Kidney (tissue), 14 donors: Measurements from ENCODE around the gene OBP2B. TPM values are rescaled to one million over a fixed set of nuclear protein-coding genes. Genes with fewer than 3 reads are reported as not detected.
"Not testable (repeated sequence)": the region's sequence is repeated elsewhere in the genome, so short reads cannot be mapped to it uniquely, and the experiment has no call there.

Experiments used
- DNase-seq, 5 donors: peaks; one replicate each; pipeline ENCODE4 v3.0.0-alpha.2; 2013 to 2020
- FAIRE-seq: peaks from 2 replicates; lab custom pipeline; 2012; peaks lifted over from hg19 to GRCh38; lab: Jason Lieb, UNC
- H3K27ac ChIP-seq, 2 donors: one replicate each; pipeline ENCODE4 v1.7.0; 2013; ENCODE audit warnings: low read depth in 2 of 2, low read length in 2 of 2, inconsistent platforms in 1 of 2
- H3K27me3 ChIP-seq: one replicate; pipeline ENCODE4 v1.7.1; 2013; ENCODE audit warnings: low read length, inconsistent platforms; ENCODE audit not compliant: control insufficient read depth, insufficient read depth
- H3K36me3 ChIP-seq, 3 donors: one replicate each; pipeline versions ENCODE4 v1.7.0 to v1.7.1; 2013; ENCODE audit warnings: low read length in 3 of 3, control low read depth in 1 of 3, inconsistent platforms in 1 of 3; ENCODE audit not compliant: insufficient read depth in 3 of 3, control insufficient read depth in 2 of 3
- H3K4me1 ChIP-seq, 3 donors: one replicate each; pipeline versions ENCODE4 v1.7.0 to v1.7.1; 2013; ENCODE audit warnings: low read length in 3 of 3, inconsistent platforms in 1 of 3, low read depth in 1 of 3; ENCODE audit not compliant: control insufficient read depth in 2 of 3, insufficient read depth in 2 of 3
- H3K4me3 ChIP-seq, 3 donors: one replicate each; pipeline versions ENCODE4 v1.7.0 to v1.8.1; 2013; ENCODE audit warnings: low read length in 3 of 3, control low read depth in 1 of 3, inconsistent platforms in 1 of 3
- H3K9ac ChIP-seq, 3 donors: one replicate each; pipeline versions ENCODE4 v1.7.0 to v1.7.1; 2013; ENCODE audit warnings: low read length in 3 of 3, control low read depth in 1 of 3, inconsistent platforms in 1 of 3
- H3K9me3 ChIP-seq, 3 donors: one replicate each; pipeline versions ENCODE4 v1.7.0 to v1.7.1; 2013; ENCODE audit warnings: low read length in 3 of 3, control low read depth in 1 of 3, inconsistent platforms in 1 of 3; ENCODE audit not compliant: control insufficient read depth in 2 of 3, insufficient read depth in 1 of 3
- intact Hi-C: fragments of 100-400 bp; cut with DNase I; formaldehyde crosslinking; loops from one replicate; pipeline ENCODE4 v1.11.1; 2022
- polyA plus RNA-seq: library from polyadenylated mRNA; stranded (reverse); fragments of 350-450 nt; fragmentation: Illumina TruSeq; extraction: RNeasy Lipid Tissue Mini Kit (QIAGEN cat#74804); gene quantifications from one replicate; pipeline ENCODE4 v1.2.3, GENCODE V29; 2014; ENCODE audit warnings: low read depth, low replicate concordance; ENCODE audit not compliant: insufficient read depth
- total RNA-seq: library from RNA; stranded (reverse); fragmentation: NEBNext Ultra II Directional; extraction: Animal tissue kit (Norgen Biotek cat#: 25700); gene quantifications from one replicate; pipeline ENCODE4 v1.2.1, GENCODE V29; 2021
- TF ChIP-seq, protein P1 (sequence below): IDR thresholded peaks from 3 replicates; pipeline ENCODE4 v1.5.1; 2012; ENCODE audit warnings: mild to moderate bottlenecking, moderate library complexity, borderline replicate concordance; ENCODE audit not compliant: insufficient read depth; ENCODE audit errors: extremely low read depth
- donor health status: control.
- donor health status: control.
- donor health status: control.
- donor health status: control.
- donor health status: control.
- donor health status: DM: yes; HTN: yes; CAD: no.
- donor health status: Normal renal cell carcinoma (clear cell type).

The OBP2B gene
- total and polyA plus RNA-seq, 2 donors from 2014 or later, result not detected

DNA sequence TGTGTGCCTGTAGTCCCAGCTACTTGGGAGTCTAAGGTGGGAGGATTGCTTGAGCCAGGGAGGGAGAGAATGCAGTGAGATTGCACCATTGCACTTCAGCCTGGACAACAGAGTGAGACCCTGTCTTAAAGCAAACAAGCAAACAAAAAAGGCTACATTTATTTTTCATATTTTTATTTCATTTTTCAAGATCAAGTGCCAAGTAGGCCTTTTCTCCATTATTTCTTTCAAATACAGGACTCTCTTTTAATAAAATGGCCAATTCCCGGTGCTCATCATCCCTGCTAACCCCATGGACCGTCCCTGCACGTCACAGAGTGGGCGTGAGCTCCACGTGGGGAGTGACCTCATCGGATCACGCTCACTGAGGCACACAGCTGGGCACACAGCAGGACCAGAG, 36.0 kb downstream of the OBP2B start:
- intact Hi-C loops, result no loop called here
- Histone ChIP-seq H3K4me1 (no peaks in the 10 kb centered on the region), H3K36me3 (no peaks in the 10 kb centered on the region), H3K9ac (no peak overlapping the region), H3K27me3 (no peaks in the 10 kb centered on the region), H3K9me3 (no peaks in the 10 kb centered on the region), H3K27ac (no peak overlapping the region), H3K4me3 (no peak overlapping the region)
- FAIRE-seq, result no peak
- TF ChIP-seq, protein P1, sequence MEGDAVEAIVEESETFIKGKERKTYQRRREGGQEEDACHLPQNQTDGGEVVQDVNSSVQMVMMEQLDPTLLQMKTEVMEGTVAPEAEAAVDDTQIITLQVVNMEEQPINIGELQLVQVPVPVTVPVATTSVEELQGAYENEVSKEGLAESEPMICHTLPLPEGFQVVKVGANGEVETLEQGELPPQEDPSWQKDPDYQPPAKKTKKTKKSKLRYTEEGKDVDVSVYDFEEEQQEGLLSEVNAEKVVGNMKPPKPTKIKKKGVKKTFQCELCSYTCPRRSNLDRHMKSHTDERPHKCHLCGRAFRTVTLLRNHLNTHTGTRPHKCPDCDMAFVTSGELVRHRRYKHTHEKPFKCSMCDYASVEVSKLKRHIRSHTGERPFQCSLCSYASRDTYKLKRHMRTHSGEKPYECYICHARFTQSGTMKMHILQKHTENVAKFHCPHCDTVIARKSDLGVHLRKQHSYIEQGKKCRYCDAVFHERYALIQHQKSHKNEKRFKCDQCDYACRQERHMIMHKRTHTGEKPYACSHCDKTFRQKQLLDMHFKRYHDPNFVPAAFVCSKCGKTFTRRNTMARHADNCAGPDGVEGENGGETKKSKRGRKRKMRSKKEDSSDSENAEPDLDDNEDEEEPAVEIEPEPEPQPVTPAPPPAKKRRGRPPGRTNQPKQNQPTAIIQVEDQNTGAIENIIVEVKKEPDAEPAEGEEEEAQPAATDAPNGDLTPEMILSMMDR, result no peak
- no peak for DNase-seq

DNA sequence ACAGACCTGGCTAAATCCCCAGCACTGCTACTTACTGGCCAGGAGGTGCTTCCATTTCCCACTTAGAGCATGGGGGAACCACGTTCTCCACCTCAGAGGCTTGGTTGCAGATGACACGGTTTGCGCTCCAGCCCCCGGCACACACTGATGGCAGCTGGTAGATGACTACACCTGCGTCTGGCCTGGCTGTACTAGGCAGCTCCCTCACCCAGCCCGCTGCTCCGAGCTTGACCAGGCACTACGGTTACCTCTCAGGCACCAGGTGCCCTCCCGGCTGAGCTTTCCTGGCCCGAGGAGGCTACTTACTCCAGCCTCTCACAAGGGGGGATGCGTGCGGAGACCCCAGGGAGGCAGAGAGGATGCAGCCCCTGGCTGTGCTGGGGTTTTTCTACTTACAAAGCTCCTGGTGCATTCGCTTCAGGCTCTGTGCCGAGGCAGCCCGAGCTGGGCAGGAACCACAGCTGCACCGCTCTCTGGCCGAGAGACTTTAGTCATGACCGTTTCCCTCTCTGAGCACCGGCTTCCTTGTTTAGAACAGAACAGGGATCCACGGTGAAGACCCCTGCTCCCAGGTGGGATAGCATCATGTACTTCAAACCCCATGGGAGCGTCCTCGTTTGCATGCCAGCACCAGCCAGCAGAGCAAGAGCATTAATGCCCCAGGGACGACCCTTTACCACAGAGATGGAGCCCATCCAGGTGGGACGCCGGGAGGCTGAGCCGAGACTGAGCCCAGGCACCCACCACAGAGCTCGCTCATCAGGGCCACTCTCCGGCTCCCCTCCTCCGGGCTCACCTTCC, 37.7 kb downstream of the OBP2B start:
- H3K9me3 ChIP-seq, result no peaks in the 10 kb centered on the region
- H3K9ac ChIP-seq, result no peak overlapping the region
- DNase-seq (no peak), FAIRE-seq (no peak)
- no peaks in the 10 kb centered on the region for H3K27me3 ChIP-seq
- H3K4me3 ChIP-seq, result no peak overlapping the region
- TF ChIP-seq, protein P1, result no peak
- no peaks in the 10 kb centered on the region for H3K36me3 ChIP-seq
- no peaks in the 10 kb centered on the region for H3K4me1 ChIP-seq
- intact Hi-C loops, result no loop called here
- H3K27ac ChIP-seq, result no peak overlapping the region

DNA sequence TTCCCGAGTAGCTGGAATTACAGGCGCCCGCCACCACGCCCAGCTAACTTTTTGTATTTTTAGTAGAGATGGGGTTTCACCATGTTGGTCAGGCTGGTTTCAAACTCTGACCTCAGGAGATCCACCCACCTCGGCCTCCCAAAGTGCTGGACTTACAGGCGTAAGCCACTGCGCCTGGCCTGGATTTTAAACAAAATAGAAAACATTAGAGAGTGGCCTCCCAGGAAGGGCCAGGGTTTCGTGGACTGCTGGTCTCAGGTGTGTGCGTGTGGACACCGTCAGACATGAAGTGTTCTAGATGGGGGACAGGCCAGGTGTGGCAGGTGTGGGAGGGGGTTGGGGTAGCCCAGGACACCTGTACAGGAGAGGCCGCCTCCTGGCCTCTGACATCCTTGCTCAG, 38.3 kb downstream of the OBP2B start:
- no peaks in the 10 kb centered on the region for H3K4me1 ChIP-seq
- no peaks in the 10 kb centered on the region for H3K9me3 ChIP-seq
- H3K27me3 ChIP-seq, result no peaks in the 10 kb centered on the region
- no peak overlapping the region for H3K27ac ChIP-seq
- FAIRE-seq, result no peak
- no peak for DNase-seq
- intact Hi-C loops, result no loop called here
- no peak overlapping the region for H3K4me3 ChIP-seq
- H3K9ac ChIP-seq, result no peak overlapping the region
- no peaks in the 10 kb centered on the region for H3K36me3 ChIP-seq
- TF ChIP-seq, protein P1, result no peak

DNA sequence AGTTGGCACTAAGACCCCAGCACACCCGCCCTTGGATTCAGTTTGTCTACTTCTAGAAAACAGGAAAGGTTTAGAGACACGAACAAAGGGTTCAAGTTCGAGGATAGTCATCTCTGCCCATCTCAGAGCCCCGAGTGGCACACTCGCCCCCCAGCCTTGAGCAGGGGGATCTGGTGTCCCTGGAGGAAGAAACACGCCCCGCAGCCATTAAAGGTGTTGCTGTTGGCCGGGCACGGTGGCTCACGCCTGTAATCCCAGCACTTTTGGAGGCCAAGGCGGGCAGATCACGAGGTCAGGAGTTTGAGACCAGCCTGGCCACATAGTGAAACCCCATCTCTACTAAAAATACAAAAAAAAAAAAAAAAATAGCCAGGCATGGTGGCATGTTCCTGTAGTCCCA, 39.4 kb downstream of the OBP2B start:
- FAIRE-seq, intact Hi-C loops, H3K9ac ChIP-seq, H3K4me3 ChIP-seq, H3K27ac ChIP-seq, H3K36me3 ChIP-seq, H3K27me3 ChIP-seq, H3K9me3 ChIP-seq, H3K4me1 ChIP-seq, DNase-seq: not testable (repeated sequence)
